Measurements from ENCODE around the gene SUGCT.
"Not testable (repeated sequence)": the region's sequence is repeated elsewhere in the genome, so short reads cannot be mapped to it uniquely, and the experiment has no call there.

The SUGCT gene

GRCh38 chr7:40211276-40212003 is 76.6 kb downstream of the SUGCT start:
- DNase-seq = no peak
- no peak for TF ChIP-seq CTCF (IDR thresholded peaks at IDR 0.05; ENCODE audit: low read depth, low read length)
- Histone ChIP-seq H3K27ac (no peak overlapping the region), H3K36me3 (no peaks in the 10 kb centered on the region), H3K27me3 (ENCODE audit: insufficient read depth, low read depth, severe bottlenecking) (no peaks in the 10 kb centered on the region), H3K4me3 (ENCODE audit: low read depth, low read length) (no peak overlapping the region), H3K9me3 (ENCODE audit: severe bottlenecking) (no peaks in the 10 kb centered on the region)

- no peak for DNase-seq
- Histone ChIP-seq H3K9me3 (ENCODE audit: severe bottlenecking) (no peaks in the 10 kb centered on the region), H3K36me3 (no peaks in the 10 kb centered on the region), H3K27me3 (ENCODE audit: insufficient read depth, low read depth, severe bottlenecking) (no peaks in the 10 kb centered on the region), H3K27ac (no peak overlapping the region), H3K4me3 (ENCODE audit: low read depth, low read length) (no peak overlapping the region)
- TF ChIP-seq CTCF (IDR thresholded peaks at IDR 0.05; ENCODE audit: low read depth, low read length) = no peak
Observed at GRCh38 chr7:40213291-40213690, 78.5 kb downstream of the SUGCT start.

- no peaks in the 10 kb centered on the region for H3K9me3 ChIP-seq (ENCODE audit: severe bottlenecking)
- H3K27me3 ChIP-seq (ENCODE audit: insufficient read depth, low read depth, severe bottlenecking) = no peaks in the 10 kb centered on the region
- no peak overlapping the region for H3K4me3 ChIP-seq (ENCODE audit: low read depth, low read length)
- H3K36me3 ChIP-seq = no peaks in the 10 kb centered on the region
- no peak for DNase-seq
- no peak for TF ChIP-seq CTCF (IDR thresholded peaks at IDR 0.05; ENCODE audit: low read depth, low read length)
- H3K27ac ChIP-seq = no peak overlapping the region
Observed at GRCh38 chr7:40213856-40214255, 79.1 kb downstream of the SUGCT start.

- not testable (repeated sequence) for H3K36me3 ChIP-seq; DNase-seq; H3K27ac ChIP-seq; H3K27me3 ChIP-seq (ENCODE audit: insufficient read depth, low read depth, severe bottlenecking); H3K4me3 ChIP-seq (ENCODE audit: low read depth, low read length); H3K9me3 ChIP-seq (ENCODE audit: severe bottlenecking)
Observed at GRCh38 chr7:40218612-40219011, 83.8 kb downstream of the SUGCT start.

GRCh38 chr7:40219917-40220316 is 85.1 kb downstream of the SUGCT start:
- Histone ChIP-seq H3K27me3 (ENCODE audit: insufficient read depth, low read depth, severe bottlenecking) (no peaks in the 10 kb centered on the region), H3K4me3 (ENCODE audit: low read depth, low read length) (no peak overlapping the region), H3K9me3 (ENCODE audit: severe bottlenecking) (no peaks in the 10 kb centered on the region), H3K36me3 (no peaks in the 10 kb centered on the region), H3K27ac (no peak overlapping the region)
- TF ChIP-seq CTCF (IDR thresholded peaks at IDR 0.05; ENCODE audit: low read depth, low read length) = no peak
- DNase-seq = no peak

GRCh38 chr7:40220421-40220911 is 85.7 kb downstream of the SUGCT start:
- no peak for DNase-seq
- no peaks in the 10 kb centered on the region for H3K36me3 ChIP-seq
- TF ChIP-seq CTCF (IDR thresholded peaks at IDR 0.05; ENCODE audit: low read depth, low read length) = no peak
- no peak overlapping the region for H3K4me3 ChIP-seq (ENCODE audit: low read depth, low read length)
- no peak overlapping the region for H3K27ac ChIP-seq
- no peaks in the 10 kb centered on the region for H3K9me3 ChIP-seq (ENCODE audit: severe bottlenecking)
- no peaks in the 10 kb centered on the region for H3K27me3 ChIP-seq (ENCODE audit: insufficient read depth, low read depth, severe bottlenecking)

All from WERI-Rb-1 (cell line).